Bronchial epithelial cell (primary cell): Measurements from ENCODE around the gene LDHAL6B. TPM values are rescaled to one million over a fixed set of nuclear protein-coding genes. Genes with fewer than 3 reads are reported as not detected.

Source experiments
- DNase-seq: peaks from one replicate; pipeline ENCODE4 v3.0.0-alpha.2; 2010; ENCODE audit warnings: low read depth
- FAIRE-seq: peaks from 2 replicates; lab custom pipeline; 2011; peaks lifted over from hg19 to GRCh38; lab: Jason Lieb, UNC
- H3K27me3 ChIP-seq: 2 replicates; pipeline ENCODE4 v1.5.1; 2011; ENCODE audit warnings: low read length; ENCODE audit not compliant: control insufficient read depth, insufficient read depth
- H3K36me3 ChIP-seq: 2 replicates; pipeline ENCODE4 v1.5.1; 2011; ENCODE audit warnings: low read length; ENCODE audit not compliant: control insufficient read depth, insufficient read depth
- H3K4me3 ChIP-seq: 2 replicates; pipeline ENCODE4 v1.5.1; 2011; ENCODE audit warnings: mild to moderate bottlenecking, low read depth, low read length, control low read depth
- CTCF ChIP-seq: IDR thresholded peaks from 2 replicates; pipeline ENCODE4 v1.5.1; 2011; ENCODE audit warnings: mild to moderate bottlenecking, moderate library complexity, low read length, control low read depth, inconsistent platforms; ENCODE audit not compliant: insufficient read depth, severe bottlenecking
- total RNA-seq: library from RNA; depleted of rRNA; stranded (reverse); fragments of >200 nt; gene quantifications from 2 replicates; pipeline ENCODE4 v1.2.1, GENCODE V29; 2014

LDHAL6B gene
- total RNA-seq, 1 donor from 2014 or later, result not detected

- DNase-seq (no peak), FAIRE-seq (peak; percentile 28)
- H3K4me3 ChIP-seq, result no peak overlapping the region
- no peaks in the 10 kb centered on the region for H3K27me3 ChIP-seq
- no peak for TF ChIP-seq CTCF
- peaks cover 4% of the 10 kb centered on the region for H3K36me3 ChIP-seq
Measured at GRCh38 chr15:59257140-59257539, 50.5 kb downstream of the LDHAL6B start.

Other genes starting within 250 kb of the LDHAL6B start
- 14.5 and 15.2 TPM in 2 replicates for gene RNF111, start 219.2 kb upstream of the LDHAL6B start, total RNA-seq
- gene CCNB2, start 101.7 kb upstream of the LDHAL6B start, total RNA-seq, result 2.1 and 2.3 TPM in 2 replicates
- 63.8 and 71.9 TPM in 2 replicates for gene MYO1E, start 166.0 kb downstream of the LDHAL6B start, total RNA-seq
- 0.26 and 0.38 TPM in 2 replicates for gene FAM81A, start 231.3 kb downstream of the LDHAL6B start, total RNA-seq